ENCODE measurements around the gene STK32C.

- TF ChIP-seq POLR2AphosphoS5 (IDR thresholded peaks at IDR 0.05; ENCODE audit: low read depth) (no peak), CTCF (IDR thresholded peaks at IDR 0.05; ENCODE audit: insufficient read depth, low read length) (no peak), SPI1 (IDR thresholded peaks at IDR 0.05; ENCODE audit: borderline replicate concordance, low read depth) (no peak)
- TF ChIP-seq, protein P1, sequence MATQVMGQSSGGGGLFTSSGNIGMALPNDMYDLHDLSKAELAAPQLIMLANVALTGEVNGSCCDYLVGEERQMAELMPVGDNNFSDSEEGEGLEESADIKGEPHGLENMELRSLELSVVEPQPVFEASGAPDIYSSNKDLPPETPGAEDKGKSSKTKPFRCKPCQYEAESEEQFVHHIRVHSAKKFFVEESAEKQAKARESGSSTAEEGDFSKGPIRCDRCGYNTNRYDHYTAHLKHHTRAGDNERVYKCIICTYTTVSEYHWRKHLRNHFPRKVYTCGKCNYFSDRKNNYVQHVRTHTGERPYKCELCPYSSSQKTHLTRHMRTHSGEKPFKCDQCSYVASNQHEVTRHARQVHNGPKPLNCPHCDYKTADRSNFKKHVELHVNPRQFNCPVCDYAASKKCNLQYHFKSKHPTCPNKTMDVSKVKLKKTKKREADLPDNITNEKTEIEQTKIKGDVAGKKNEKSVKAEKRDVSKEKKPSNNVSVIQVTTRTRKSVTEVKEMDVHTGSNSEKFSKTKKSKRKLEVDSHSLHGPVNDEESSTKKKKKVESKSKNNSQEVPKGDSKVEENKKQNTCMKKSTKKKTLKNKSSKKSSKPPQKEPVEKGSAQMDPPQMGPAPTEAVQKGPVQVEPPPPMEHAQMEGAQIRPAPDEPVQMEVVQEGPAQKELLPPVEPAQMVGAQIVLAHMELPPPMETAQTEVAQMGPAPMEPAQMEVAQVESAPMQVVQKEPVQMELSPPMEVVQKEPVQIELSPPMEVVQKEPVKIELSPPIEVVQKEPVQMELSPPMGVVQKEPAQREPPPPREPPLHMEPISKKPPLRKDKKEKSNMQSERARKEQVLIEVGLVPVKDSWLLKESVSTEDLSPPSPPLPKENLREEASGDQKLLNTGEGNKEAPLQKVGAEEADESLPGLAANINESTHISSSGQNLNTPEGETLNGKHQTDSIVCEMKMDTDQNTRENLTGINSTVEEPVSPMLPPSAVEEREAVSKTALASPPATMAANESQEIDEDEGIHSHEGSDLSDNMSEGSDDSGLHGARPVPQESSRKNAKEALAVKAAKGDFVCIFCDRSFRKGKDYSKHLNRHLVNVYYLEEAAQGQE (IDR thresholded peaks at IDR 0.05; ENCODE audit: insufficient replicate concordance, low read depth) = no peak
Observed at GRCh38 chr10:132347211-132347930, 39.6 kb upstream of the STK32C start.
